KG1 (cell line): ENCODE measurements around the gene MMP24OS.
"Not testable (repeated sequence)": the region's sequence is repeated elsewhere in the genome, so short reads cannot be mapped to it uniquely, and the experiment has no call there.

Experiments used
- DNase-seq: peaks from one replicate; lab custom pipeline; 2025; lab: John Stamatoyannopoulos, UW

Gene MMP24OS

DNA sequence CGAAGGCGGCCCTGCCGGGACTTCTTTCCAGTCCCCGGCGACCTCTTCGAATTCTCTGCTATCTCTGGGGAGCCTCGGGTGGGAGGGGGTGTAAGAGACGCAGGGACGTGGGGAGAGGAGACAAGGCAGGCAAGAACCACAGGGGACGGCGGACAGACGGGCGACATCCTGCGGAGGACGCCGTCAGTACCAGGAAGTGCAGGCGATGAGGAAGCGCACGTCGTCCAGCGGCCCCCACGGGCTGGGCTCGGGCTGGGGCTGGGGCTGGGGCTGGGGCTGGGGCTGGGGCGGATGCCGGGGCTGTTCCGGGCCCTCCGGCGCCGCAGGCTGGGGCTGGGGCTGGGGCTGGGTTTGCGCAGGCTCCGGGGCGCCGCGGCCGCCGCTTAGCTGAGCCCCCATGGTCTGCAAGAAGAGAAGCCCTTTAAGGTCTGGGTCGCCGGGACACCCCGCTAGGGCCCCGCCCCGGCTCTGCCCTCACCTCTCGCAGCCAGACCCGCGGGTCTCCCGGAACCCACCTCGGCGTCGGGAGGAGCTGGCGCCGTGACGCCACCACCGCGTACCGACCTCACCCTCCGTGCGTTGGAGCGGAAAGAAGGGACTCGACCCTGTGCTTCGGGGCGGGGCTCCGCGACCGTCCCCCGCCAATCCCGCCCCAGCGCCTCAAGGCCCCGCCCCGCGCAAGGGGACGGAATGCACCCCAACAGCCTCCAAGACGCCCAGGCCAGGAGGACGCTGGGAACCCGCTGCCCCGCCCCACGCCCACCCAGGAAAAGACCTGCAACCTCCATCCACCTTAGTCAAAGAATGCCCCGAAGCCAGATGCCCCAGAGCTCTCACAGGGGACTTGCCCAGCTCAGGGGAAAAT lies at the start of gene MMP24OS:
MMP24OS (minus strand) TSS at position 592 of the 865 bp plus-strand sequence; CDS start at position 399, 193 bp downstream.
- peak; percentile 80 for DNase-seq

- DNase-seq: no peak
Observed at GRCh38 chr20:35327074-35327976, 49.4 kb upstream of the MMP24OS start.

GRCh38 chr20:35326740-35327073 lies 48.8 kb upstream of the MMP24OS start:
- DNase-seq: no peak

DNA sequence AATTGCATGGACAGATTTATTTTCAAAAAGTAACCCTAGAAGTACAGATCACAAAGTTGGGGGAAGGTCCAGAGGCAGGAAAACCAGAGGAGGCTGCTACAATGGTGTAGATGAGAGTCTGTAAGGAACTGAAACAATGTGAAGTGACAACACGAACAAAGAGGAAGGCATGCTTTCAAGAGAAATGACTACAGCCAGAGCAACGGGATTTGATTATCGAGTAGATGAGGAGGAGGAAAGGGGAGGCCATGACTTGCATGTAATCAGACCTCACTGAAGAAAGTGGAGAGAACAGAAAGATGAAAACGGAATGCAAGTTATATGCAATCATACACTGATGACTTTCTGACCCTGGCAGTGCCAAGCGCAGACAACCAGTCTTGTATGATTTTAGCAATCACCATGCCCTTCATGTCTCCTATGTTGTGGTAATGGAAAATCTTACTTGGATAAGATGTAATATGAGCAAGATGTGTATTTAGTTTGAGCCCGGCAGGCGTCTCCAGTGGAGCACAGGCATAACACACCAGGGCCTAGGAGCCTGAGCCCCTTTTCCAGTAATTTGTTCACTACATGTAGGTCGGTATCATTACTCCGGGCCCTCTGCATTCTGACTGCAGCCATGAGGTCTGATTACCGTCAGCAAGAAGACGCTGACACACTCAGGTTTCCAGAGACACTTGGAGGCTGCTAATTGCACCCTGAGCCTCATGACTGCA lies 48.3 kb upstream of the MMP24OS start:
- DNase-seq: no peak

GRCh38 chr20:35325401-35325800 lies 47.5 kb upstream of the MMP24OS start:
- DNase-seq: no peak

- no peak for DNase-seq
Observed at GRCh38 chr20:35320396-35321126, 42.6 kb upstream of the MMP24OS start.

GRCh38 chr20:35319871-35320197 lies 41.9 kb upstream of the MMP24OS start:
- no peak for DNase-seq

GRCh38 chr20:35319192-35319870 lies 41.4 kb upstream of the MMP24OS start:
- DNase-seq: no peak

DNA sequence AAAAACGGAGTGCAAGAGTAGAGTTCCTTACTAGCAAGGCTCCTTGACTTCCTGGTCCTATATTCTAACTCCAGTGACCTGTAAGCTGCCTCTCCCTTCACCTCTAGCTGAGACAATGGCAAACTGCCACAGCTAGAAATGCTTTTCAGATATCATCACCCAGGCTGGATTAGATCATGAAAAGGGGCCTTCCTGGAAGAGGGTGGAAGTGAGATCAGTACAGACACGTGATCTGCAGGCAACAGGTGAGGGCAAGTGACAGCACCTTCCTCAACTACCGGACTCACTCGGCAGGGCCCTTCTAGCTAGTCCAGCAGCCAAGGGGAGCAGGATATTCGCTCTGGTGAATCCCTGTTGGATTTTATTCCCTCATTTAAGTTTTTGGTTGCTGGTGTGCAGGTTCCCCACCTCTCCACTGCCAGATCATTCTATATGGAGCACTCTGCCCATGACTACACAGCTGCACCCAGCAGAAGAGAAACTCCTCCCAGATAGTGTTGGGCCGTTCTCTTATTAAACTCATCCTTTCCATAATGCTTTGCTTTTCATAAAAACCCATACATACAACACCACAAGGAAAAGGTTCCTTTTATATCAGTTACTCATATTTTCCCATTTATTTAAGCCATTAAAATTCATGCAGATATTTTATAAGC lies 40.7 kb upstream of the MMP24OS start:
- no peak for DNase-seq

DNA sequence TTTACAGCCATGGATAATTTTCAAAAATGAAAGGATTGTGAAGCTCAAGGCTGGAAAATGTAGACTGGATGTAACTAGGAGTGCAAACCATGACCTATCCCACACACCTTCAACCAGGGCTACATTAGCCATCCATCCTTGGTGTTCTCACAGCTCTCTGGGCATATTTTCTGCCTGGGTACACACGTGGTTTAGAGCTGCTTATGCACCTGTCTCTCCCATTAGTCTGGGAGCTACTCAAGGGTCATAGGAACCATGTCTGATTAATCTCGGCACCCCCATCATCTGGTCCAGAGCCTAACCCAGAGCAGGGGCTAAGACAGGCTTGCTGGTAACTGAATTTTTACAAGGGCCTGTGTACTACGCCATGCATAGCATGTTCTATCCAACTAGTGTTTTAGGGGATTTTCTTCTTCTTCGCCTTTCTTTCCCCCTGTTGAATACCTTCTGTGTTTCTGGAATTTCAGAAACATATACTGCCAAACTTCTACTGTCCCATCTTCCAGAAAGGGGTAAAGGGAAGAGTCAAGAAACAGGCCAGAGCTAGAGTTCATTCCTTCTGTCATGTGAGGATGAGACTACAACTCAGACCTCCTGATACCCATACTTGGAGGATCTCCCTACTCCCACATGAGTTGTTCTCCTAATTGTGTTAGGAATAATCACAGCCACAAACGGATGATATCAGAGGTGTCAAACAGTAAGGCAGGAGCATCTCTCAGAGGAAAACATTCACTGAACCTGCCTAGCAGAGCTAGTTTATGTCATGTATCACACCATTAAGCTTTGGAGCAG lies 39.7 kb upstream of the MMP24OS start:
- DNase-seq: no peak

GRCh38 chr20:35316086-35316485 lies 38.2 kb upstream of the MMP24OS start:
- DNase-seq: no peak

DNA sequence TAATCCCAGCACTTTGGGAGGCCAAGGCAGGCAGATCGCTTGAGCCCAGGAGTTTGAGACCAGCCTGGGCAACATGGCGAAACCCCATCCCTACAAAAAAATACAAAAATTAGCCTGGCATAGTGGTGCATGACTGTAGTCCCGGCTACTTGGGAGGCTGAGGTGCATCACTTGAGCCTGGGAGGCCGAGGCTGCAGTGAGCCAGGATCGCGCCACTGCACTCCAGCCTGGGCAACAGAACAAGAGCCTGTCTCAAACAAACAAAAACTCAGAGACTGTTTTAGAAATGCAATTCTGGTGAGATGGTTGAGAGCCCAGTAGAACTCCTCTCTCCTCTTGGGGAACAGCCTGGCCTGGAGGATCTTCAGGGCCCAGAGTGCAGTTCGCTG lies 37.7 kb upstream of the MMP24OS start:
- DNase-seq: not testable (repeated sequence)

GRCh38 chr20:35314816-35315631 lies 37.1 kb upstream of the MMP24OS start:
- no peak for DNase-seq

DNA sequence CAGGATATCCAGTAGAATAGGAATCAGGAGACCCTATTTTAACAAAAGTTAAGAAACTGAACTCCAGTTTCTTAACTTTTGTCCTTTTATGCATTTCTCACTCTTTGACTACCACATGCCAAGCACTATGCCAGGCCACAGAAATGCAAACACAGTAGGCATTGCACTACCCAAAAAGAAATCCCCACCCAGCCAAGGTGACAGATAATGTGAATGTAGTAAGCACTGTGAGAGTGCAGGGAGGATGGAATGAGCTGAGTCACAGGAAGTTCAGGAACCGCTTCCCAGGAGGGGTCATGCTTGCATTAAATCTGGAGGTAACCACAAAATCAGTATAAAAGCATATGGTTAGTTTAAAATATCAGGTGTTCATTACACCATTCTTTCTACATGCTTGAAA lies 34.4 kb upstream of the MMP24OS start:
- DNase-seq: no peak

GRCh38 chr20:35311822-35312221 lies 33.9 kb upstream of the MMP24OS start:
- DNase-seq: no peak

DNA sequence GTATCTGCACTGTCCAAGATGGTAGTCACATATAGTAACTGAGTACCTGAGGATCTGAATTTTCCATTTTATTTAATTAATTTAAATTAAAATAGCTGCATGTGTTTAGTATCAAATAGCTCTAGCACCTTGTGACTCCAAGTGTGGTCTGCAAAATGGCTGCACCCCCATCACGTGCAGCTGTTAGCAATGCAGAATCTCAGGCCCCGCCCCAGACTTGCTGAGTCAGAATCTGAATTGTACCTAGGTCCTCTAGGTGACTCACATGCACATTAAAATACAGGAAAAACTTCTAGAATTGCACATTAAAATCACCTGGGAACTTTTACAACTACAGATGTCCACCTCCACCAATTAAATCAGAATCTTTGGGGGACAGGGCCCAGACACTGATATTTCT lies 33.5 kb upstream of the MMP24OS start:
- DNase-seq: no peak

- DNase-seq: no peak
Observed at GRCh38 chr20:35307666-35308653, 30.0 kb upstream of the MMP24OS start.
